Posterior cingulate gyrus (tissue), 11 donors: ENCODE measurements around the gene AIP.

Experiments used
- DNase-seq, 10 donors: peaks; one replicate each; pipeline versions ENCODE4 v3.0.0 to v3.0.0-alpha.2; 2020 to 2021; ENCODE audit warnings: mixed read lengths in 3 of 10
- intact Hi-C: fragments of 100-400 bp; cut with DNase I; formaldehyde crosslinking; loops from one replicate; pipeline ENCODE4 v1.15.1; 2023

AIP gene

DNA sequence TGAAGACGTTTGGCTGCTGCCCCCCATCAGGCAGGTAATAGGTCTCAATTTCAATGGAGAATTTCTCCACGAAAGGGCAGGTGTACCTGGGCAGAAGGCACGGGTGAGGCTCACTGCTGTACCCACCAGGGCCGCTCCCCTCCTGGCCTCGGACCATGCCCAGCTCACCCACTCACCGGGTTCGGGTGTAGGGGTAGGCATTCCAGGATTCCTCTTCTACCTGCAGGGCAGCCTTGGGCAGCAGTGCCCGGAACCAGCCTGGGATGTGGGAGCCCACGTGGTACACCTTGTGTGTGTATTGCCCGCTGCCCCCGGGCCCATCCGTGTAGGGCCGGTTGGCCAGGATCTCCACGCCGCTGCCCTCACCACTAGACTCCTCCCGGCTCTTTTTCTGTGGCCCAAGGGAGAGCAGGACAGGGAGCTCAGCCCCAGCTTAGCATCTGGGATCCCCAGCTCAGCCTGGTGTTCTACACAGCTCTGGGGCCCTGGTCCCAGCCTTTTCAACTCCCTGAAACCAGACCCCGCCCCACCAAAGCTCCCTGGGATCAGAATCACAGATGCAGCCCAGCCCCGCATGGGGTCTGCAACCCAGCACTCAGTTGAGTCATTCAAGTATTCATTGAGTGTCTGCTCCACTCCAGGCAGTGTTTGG is 19.6 kb downstream of the AIP start:
- DNase-seq = peak in 1 of 10 donors; percentile 50
- intact Hi-C loops = loop anchor here (10.0 kb wide), 1 partner anchor 58 kb away; the partner anchor contains the start of gene CORO1B

GRCh38 chr11:67503119-67504004 is 20.5 kb downstream of the AIP start:
- intact Hi-C loops = loop anchor here (10.0 kb wide), 1 partner anchor 59 kb away; the partner anchor contains the start of gene CORO1B
- peak in 1 of 10 donors; percentile 69 for DNase-seq

DNA sequence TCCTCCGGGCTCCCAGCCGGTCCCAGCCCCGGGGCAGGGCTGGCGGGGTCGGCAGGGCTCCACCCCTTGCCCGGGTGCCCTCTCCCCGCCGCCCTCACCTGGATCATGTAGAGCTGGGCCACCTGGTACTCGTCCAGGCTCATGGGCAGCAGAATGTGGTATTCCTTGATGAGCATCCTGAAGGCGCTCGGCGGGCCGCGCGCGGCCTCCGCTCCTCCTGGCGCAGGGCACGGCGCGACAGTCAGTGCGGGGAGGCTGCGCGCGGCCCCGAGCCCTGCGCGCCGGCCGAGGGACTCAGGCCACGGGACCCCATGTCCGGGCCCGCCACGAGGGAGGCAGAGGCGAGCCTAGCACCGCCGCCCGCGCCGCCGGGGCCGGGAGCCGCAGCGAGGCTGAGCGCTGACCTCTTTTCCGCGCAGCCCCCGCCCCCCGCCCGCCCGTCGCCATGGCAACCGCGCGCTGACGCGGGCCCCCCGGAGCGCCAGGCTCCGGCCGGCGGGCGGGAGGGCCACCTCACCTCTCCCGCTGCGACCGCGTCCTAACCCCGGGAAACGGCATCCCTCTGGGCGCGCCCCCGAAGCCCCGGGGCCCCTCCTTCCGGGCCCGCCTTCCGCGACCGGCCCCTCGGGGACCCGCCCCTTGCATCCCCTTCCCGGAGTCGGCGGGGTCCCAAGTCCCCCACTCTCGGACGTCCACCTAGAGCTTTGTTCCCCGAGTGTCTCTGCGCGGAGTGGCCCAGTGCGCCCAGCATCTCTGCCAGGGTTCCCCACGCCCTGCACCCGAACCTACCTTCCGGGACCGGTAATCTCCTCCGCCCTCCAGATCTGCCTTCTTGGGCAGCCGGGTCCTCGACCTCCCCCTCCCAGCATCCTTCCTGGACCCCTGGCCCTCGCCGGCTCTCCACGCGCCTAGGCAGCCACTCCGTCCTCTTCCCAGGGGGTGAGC is 21.5 kb downstream of the AIP start:
- intact Hi-C loops = loop anchor here (10.0 kb wide), 1 partner anchor 59 kb away; the partner anchor contains the start of gene CORO1B
- DNase-seq = peak in 3 of 10 donors; percentile 76 to 87 (median 82)

- intact Hi-C loops = loop anchor here (1.0 to 10.0 kb wide), 4 partner anchors 37 to 153 kb away; partner anchors contain the start of genes CORO1B, POLD4, PPP1CA and TBC1D10C
- DNase-seq = peak in 9 of 10 donors; percentile 28 to 92 (median 58)
These were observed 22.2 kb downstream of the AIP start, which contains the start of gene PITPNM1 for GRCh38 chr11:67504950-67505581. TSS of gene PITPNM1 (minus strand) at chr11:67505363. CDS start at chr11:67504180, 1,183 bp downstream.

DNA sequence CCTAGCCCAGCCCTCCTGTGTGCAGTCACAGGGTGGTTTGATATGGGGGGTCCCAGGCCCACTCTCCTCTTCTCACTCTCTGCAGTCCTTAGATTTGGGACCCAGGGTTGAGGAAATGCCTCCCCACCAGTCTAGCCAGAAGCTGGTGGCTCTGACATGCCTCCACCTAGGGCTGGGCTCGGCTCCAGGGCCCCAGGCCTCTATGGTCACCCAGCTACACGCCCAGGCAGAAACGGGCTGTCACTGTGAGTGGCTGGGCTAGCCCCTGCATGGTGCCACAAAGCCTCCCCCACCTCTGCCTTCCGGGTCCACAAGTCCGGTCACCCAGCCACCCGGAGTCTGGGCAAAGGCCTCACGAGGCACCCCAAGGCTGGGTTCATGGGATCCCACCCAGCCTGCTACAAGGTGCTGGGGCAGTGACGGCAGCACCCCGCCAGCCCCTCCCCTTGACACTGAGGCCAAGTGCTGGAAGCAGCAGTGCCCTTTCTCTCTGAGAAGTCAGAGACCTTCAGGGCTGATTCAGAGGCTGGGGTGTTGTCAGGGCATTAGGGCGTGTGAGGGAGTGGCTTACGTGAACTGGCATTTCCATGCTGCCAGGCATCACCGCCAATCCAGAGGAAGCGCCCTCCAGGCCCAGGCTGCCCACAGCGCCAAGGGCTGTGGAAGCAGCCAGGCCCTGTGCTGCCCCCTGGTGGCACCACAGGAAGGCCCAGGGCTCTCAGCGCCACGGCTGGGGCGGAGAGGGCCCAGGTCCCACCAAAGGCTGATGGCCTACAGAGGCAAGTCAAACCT is 23.0 kb downstream of the AIP start:
- intact Hi-C loops = loop anchor here (1.0 to 10.0 kb wide), 4 partner anchors 38 to 154 kb away; partner anchors contain the start of genes CORO1B, POLD4, PPP1CA and TBC1D10C
- DNase-seq = peak; percentile 66 to 97 (median 82)

GRCh38 chr11:67506426-67507051 is 23.7 kb downstream of the AIP start:
- intact Hi-C loops = loop anchor here (5.0 to 10.0 kb wide), 3 partner anchors 62 to 154 kb away; partner anchors contain the start of genes CORO1B, POLD4, PPP1CA and TBC1D10C

GRCh38 chr11:67507242-67507863 is 24.5 kb downstream of the AIP start:
- DNase-seq = peak in 2 of 10 donors; percentile 31 to 85
- intact Hi-C loops = loop anchor here (5.0 to 10.0 kb wide), 3 partner anchors 63 to 155 kb away; partner anchors contain the start of genes CORO1B, POLD4, PPP1CA and TBC1D10C

More at GRCh38 chr11:67506426-67507051, 23.7 kb downstream of the AIP start:
- DNase-seq = peak in 2 of 10 donors; percentile 56 to 64

DNA sequence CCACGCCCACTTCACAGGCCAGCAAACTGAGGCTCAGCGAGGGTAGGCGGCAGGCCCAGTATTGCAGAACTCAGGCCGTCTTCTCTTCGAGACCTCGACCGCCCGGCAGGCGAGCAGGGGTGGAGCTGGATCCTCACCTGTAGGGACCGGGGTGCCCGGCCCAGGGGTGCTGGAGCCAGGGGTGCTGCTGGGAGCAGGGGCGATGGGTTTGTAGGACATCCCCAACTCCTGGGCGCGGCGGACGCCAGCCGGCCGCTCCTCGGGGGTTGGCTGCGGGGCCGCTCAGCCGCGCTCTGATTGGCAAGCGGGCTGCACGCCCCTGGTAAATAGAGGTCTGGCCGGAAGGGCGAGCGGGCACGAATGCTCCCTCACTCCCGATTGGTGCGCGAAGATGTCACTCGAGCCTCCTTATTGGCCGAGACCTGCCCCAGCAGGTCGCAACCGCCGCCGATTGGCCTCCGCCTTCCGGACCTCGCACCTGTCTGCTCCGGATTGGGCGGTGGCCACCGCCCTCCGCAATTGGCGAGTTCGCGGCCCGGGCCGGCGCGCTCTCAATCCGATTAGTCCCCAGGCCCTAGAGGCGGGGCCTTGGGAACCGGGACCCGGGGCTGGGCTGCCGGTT is 25.1 kb downstream of the AIP start, which contains the start of gene CDK2AP2:
Gene CDK2AP2, minus strand, starts transcription at position 299 of the 622 bp plus-strand sequence. Its CDS starts 80 bp downstream, at position 219.
- peak; percentile 98 to 100 (median 99) for DNase-seq
- intact Hi-C loops = loop anchor here (5.0 to 10.0 kb wide), 3 partner anchors 63 to 156 kb away; partner anchors contain the start of genes CORO1B, POLD4, PPP1CA and TBC1D10C

DNA sequence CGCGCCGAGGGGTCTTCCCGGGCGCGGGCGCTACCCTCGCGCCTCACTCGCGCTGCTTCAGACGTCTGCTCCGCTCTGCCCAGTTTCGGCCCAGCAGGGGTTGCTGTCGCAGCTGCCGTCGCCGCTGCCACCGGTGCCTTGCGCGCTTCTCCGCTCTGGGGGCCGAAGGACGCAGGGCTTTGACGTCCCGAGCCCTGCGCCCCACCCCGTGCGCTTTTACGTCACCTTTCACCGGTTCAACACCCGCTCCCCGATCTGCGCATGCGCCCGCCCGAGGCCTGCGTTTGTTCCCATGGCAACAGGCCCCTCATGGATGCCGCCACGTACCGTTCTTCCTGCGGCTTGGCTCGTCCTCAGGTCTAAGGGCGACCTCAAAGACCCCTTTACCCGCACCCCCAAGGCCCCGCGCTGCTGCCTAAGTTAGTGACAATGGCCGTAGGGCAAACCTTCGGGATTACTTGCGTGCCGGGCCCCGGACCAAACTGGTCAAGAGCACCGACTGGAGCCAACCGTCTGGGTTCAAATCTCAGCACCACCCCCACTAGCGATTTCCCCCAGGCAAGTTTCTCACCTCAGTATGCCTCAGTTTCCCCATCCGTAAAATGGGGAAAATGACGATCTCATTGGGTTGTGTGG is 25.8 kb downstream of the AIP start:
- peak; percentile 92 to 99 (median 97) for DNase-seq
- intact Hi-C loops = loop anchor here (5.0 to 10.0 kb wide), 3 partner anchors 64 to 156 kb away; partner anchors contain the start of genes CORO1B, POLD4, PPP1CA and TBC1D10C

DNA sequence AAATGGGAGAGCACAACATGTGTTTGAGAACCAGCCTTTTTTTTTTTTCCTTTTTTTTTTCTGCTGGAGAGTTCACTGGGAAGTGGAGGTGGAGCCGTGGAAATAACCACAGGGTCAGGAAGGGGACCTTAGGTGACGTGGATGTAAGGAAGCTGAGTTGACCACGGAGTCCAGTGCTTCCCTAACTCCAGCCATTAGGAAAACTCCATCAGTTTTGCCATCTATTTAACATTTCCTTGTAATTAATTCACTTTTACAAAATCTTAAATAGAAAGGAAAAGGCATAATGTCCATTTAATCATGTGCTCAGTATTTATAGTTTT is 27.2 kb downstream of the AIP start:
- DNase-seq = no peak
- intact Hi-C loops = loop anchor here (10.0 kb wide), 1 partner anchor 75 kb away; the partner anchor contains the start of gene GSTP1

DNA sequence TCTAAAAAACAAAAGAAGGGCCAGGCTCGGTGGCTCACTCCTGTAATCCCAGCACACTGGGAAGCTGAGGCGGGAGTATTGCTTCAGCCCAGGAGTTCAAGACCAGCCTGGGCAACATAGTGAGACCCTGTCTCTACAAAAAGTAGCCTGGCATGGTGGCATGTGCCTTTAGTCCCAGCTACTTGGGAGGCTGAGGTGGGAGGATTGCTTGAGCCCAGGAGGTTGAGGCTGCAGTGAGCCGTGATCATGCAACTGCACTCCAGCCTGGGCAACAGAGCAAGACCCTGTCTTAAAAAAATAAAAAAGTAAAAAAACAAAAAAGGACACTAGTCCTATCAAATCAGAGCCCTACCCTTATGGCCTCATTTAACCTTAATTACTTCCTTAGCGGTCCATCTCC is 28.7 kb downstream of the AIP start:
- intact Hi-C loops = loop anchor here (10.0 kb wide), 1 partner anchor 73 kb away; the partner anchor contains the start of gene GSTP1
- peak in 1 of 10 donors; percentile 11 for DNase-seq

- DNase-seq = no peak
- intact Hi-C loops = loop anchor here (10.0 kb wide), 1 partner anchor 71 kb away; the partner anchor contains the start of gene GSTP1
These were observed 31.3 kb downstream of the AIP start for GRCh38 chr11:67514116-67514515.

GRCh38 chr11:67516806-67517205 is 34.0 kb downstream of the AIP start:
- intact Hi-C loops = loop anchor here (10.0 kb wide), 1 partner anchor 68 kb away; the partner anchor contains the start of gene GSTP1
- peak in 1 of 10 donors; percentile 53 for DNase-seq

- no peak for DNase-seq
- intact Hi-C loops = loop anchor here (10.0 kb wide), 1 partner anchor 67 kb away; the partner anchor contains the start of gene GSTP1
These were observed 35.1 kb downstream of the AIP start for GRCh38 chr11:67517784-67518552.

- intact Hi-C loops = loop anchor here (10.0 kb wide), 1 partner anchor 65 kb away; the partner anchor contains the start of gene GSTP1
- peak in 1 of 10 donors; percentile 75 for DNase-seq
These were observed 36.9 kb downstream of the AIP start for GRCh38 chr11:67519726-67520125.
